ENCODE measurements around the gene HOXB4.

HOXB4 gene

GRCh38 chr17:48571826-48572417 lies 6.2 kb downstream of the HOXB4 start:
- DNase-seq (ENCODE audit: low spot score), result no peak

- DNase-seq (ENCODE audit: low spot score), result no peak
Measured at GRCh38 chr17:48571024-48571818, 6.9 kb downstream of the HOXB4 start.

GRCh38 chr17:48570325-48571023 lies 7.7 kb downstream of the HOXB4 start:
- DNase-seq (ENCODE audit: low spot score), result no peak

GRCh38 chr17:48569674-48570324 lies 8.4 kb downstream of the HOXB4 start:
- no peak for DNase-seq (ENCODE audit: low spot score)

- DNase-seq (ENCODE audit: low spot score), result no peak
Measured at GRCh38 chr17:48569240-48569582, 8.9 kb downstream of the HOXB4 start.

- no peak for DNase-seq (ENCODE audit: low spot score)
Measured at GRCh38 chr17:48568499-48569239, 9.5 kb downstream of the HOXB4 start.

- no peak for DNase-seq (ENCODE audit: low spot score)
Measured at GRCh38 chr17:48567646-48568354, 10.3 kb downstream of the HOXB4 start.

- DNase-seq (ENCODE audit: low spot score), result no peak
Measured at GRCh38 chr17:48567209-48567608, 10.9 kb downstream of the HOXB4 start.

- no peak for DNase-seq (ENCODE audit: low spot score)
Measured at GRCh38 chr17:48566717-48567116, 11.4 kb downstream of the HOXB4 start.

- no peak for DNase-seq (ENCODE audit: low spot score)
Measured at GRCh38 chr17:48565925-48566710, 12.0 kb downstream of the HOXB4 start.

GRCh38 chr17:48565022-48565554 lies 13.1 kb downstream of the HOXB4 start:
- DNase-seq (ENCODE audit: low spot score), result no peak

- DNase-seq (ENCODE audit: low spot score), result no peak
Measured at GRCh38 chr17:48564188-48565021, 13.7 kb downstream of the HOXB4 start.

GRCh38 chr17:48563867-48564187 lies 14.3 kb downstream of the HOXB4 start:
- no peak for DNase-seq (ENCODE audit: low spot score)

GRCh38 chr17:48563385-48563838 lies 14.7 kb downstream of the HOXB4 start:
- no peak for DNase-seq (ENCODE audit: low spot score)

GRCh38 chr17:48562934-48563333 lies 15.2 kb downstream of the HOXB4 start:
- no peak for DNase-seq (ENCODE audit: low spot score)

- DNase-seq (ENCODE audit: low spot score), result no peak
Measured at GRCh38 chr17:48561884-48562810, 16.0 kb downstream of the HOXB4 start.

GRCh38 chr17:48559840-48560817 lies 18.0 kb downstream of the HOXB4 start:
- DNase-seq (ENCODE audit: low spot score), result no peak
